ENCODE measurements around the gene CAND2. TPM values are rescaled to one million over a fixed set of nuclear protein-coding genes. Genes with fewer than 3 reads are reported as not detected.

CAND2 gene
- total RNA-seq, 4 donors from 2014 or later = 14.3 to 24.5 (median 18.7) TPM

DNA sequence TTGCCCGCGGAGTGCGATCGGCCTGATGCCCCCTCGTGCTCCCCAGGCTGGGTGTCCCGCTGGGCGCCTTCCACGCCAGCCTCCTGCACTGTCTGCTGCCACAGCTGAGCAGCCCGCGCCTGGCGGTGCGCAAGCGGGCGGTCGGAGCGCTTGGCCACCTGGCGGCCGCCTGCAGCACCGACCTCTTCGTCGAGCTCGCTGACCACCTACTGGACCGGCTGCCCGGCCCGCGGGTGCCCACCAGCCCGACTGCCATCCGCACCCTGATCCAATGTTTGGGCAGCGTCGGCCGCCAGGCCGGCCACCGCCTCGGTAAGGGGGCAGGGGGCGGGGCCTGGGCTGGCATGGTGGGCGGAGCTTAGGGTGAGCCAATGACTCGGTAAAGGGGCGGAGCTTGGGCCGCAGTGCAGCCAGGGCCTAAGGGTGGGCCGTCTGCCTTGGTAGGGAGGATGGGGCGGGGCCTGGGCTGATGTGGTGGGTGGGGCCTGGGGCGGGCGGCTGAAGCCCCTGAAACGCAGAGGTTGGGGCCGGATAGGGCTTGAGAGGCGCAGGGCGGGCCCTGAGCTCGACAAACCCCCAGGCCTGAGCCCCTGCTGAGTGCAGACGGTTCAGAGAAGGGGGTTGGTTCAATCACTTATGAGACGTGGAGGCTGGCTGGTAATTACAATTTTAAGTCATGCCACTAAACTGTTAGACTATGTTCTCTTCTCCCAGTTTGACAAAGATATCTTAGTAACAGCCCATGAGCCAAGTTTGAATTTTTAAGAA lies 13.7 kb downstream of the CAND2 start:
- H3K27me3 ChIP-seq = no peaks in the 10 kb centered on the region
- peaks cover 0 to 53% (median 0%) of the 10 kb centered on the region in 3 donors for H3K36me3 ChIP-seq
- H3K4me3 ChIP-seq = peak overlapping the region; percentile 39 to 77 (median 61)
- H3K4me1 ChIP-seq = peaks cover 0 to 18% (median 3%) of the 10 kb centered on the region in 4 donors
- TF ChIP-seq EP300 (IDR thresholded peaks at IDR 0.05) (peak in 1 of 2 donors; percentile 88), POLR2A (IDR thresholded peaks at IDR 0.05) (peak; percentile 40 to 84)
- TF ChIP-seq, protein P1, sequence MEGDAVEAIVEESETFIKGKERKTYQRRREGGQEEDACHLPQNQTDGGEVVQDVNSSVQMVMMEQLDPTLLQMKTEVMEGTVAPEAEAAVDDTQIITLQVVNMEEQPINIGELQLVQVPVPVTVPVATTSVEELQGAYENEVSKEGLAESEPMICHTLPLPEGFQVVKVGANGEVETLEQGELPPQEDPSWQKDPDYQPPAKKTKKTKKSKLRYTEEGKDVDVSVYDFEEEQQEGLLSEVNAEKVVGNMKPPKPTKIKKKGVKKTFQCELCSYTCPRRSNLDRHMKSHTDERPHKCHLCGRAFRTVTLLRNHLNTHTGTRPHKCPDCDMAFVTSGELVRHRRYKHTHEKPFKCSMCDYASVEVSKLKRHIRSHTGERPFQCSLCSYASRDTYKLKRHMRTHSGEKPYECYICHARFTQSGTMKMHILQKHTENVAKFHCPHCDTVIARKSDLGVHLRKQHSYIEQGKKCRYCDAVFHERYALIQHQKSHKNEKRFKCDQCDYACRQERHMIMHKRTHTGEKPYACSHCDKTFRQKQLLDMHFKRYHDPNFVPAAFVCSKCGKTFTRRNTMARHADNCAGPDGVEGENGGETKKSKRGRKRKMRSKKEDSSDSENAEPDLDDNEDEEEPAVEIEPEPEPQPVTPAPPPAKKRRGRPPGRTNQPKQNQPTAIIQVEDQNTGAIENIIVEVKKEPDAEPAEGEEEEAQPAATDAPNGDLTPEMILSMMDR (IDR thresholded peaks at IDR 0.05) = peak; percentile 67 to 99 (median 91)
- peak overlapping the region; percentile 23 to 90 (median 80) for H3K27ac ChIP-seq
- WGBS, 2 donors = 1 to 2% methylated on average over 20 to 42 of the region's 50 CpGs
- DNase-seq (ENCODE audit: low spot score in 2 of 2) = peak; percentile 97 to 99
- no peaks in the 10 kb centered on the region for H3K9me3 ChIP-seq

DNA sequence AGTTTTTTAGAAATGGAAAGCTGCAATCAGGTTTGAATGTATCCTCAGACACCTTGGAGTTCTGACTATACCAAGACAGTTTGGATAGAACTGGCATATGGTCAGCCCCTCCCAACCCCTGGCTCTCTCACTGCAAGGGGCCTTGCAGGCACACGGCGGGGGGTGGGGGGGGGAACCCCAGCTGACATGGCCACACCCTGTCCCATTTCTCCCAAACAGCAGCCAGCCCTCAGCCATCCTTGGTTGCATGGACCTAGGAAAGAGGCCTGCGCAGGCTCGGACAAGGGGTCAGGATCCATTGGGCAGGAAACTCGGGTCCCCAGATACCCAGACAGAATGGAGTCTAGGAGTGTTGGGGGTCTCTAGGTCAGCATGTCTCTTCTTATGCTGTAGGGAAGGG lies 14.5 kb downstream of the CAND2 start:
- Histone ChIP-seq H3K9me3 (no peaks in the 10 kb centered on the region), H3K4me3 (no peak overlapping the region), H3K36me3 (peaks cover 0 to 55% (median 0%) of the 10 kb centered on the region in 3 donors), H3K27me3 (no peaks in the 10 kb centered on the region), H3K27ac (peak overlapping the region in 3 of 4 donors; percentile 73 to 90 (median 88)), H3K4me1 (peaks cover 0 to 18% (median 3%) of the 10 kb centered on the region in 4 donors)
- no peak for TF ChIP-seq POLR2A (IDR thresholded peaks at IDR 0.05)
- TF ChIP-seq, protein P1 (IDR thresholded peaks at IDR 0.05) = no peak
- TF ChIP-seq EP300 (IDR thresholded peaks at IDR 0.05) = no peak
- 74 to 78% methylated on average over 5 of the region's 5 CpGs for WGBS, 2 donors
- no peak for DNase-seq (ENCODE audit: low spot score in 2 of 2)

DNA sequence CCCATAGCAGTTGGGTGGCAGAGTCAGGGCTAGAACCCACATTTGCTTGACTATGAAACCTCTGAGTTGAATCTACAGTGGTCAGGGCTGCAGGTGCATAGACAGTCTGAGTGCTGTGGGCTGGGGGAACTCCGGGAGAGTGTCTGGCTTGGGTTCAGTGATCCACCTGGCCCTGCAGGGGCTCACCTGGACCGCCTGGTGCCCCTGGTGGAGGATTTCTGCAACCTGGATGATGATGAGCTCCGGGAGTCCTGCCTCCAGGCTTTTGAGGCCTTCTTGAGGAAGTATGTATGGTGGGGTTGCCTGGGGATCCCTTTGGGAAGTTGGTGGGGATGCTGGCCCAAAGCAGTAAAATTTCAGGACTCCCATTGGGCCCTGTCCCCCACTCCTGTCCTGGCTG lies 16.3 kb downstream of the CAND2 start:
- Histone ChIP-seq H3K36me3 (peaks cover 0 to 55% (median 0%) of the 10 kb centered on the region in 3 donors), H3K27me3 (no peaks in the 10 kb centered on the region), H3K4me1 (peaks cover 0 to 18% (median 3%) of the 10 kb centered on the region in 4 donors), H3K4me3 (no peak overlapping the region), H3K9me3 (no peaks in the 10 kb centered on the region), H3K27ac (no peak overlapping the region)
- no peak for DNase-seq (ENCODE audit: low spot score in 2 of 2)
- whole genome bisulfite sequencing, 2 donors = 87 to 90% methylated on average over 3 of the region's 3 CpGs
- TF ChIP-seq POLR2A (IDR thresholded peaks at IDR 0.05) (no peak), EP300 (IDR thresholded peaks at IDR 0.05) (no peak)

DNA sequence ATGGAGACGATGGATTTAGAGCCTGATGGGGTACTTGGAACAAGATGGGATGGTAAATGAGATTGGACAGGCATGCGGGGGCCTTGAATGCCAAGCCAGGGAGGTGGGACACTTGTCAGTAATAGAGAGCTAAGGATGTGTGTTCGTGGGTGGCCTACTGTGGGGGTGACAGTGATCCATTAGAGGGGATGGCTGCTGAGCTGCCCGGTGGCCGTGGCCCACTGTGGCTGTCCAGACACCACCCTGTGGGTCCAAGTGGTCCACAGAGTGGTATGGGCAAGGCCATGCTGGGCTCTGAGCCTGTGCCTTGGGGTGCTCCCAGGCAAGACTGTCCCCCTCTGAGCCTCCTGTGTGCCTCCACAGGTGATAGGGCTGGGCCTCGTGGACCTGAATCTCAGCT lies 17.5 kb downstream of the CAND2 start:
- peaks cover 0 to 61% (median 0%) of the 10 kb centered on the region in 3 donors for H3K36me3 ChIP-seq
- H3K4me1 ChIP-seq = peaks cover 0 to 18% (median 3%) of the 10 kb centered on the region in 4 donors
- no peak for DNase-seq (ENCODE audit: low spot score in 2 of 2)
- H3K4me3 ChIP-seq = no peak overlapping the region
- TF ChIP-seq POLR2A (IDR thresholded peaks at IDR 0.05) (no peak), EP300 (IDR thresholded peaks at IDR 0.05) (no peak)
- TF ChIP-seq, protein P1 (IDR thresholded peaks at IDR 0.05) = no peak
- 92 to 97% methylated on average over 3 to 5 of the region's 6 CpGs for WGBS, 2 donors
- no peaks in the 10 kb centered on the region for H3K9me3 ChIP-seq
- H3K27ac ChIP-seq = no peak overlapping the region
- H3K27me3 ChIP-seq = no peaks in the 10 kb centered on the region

DNA sequence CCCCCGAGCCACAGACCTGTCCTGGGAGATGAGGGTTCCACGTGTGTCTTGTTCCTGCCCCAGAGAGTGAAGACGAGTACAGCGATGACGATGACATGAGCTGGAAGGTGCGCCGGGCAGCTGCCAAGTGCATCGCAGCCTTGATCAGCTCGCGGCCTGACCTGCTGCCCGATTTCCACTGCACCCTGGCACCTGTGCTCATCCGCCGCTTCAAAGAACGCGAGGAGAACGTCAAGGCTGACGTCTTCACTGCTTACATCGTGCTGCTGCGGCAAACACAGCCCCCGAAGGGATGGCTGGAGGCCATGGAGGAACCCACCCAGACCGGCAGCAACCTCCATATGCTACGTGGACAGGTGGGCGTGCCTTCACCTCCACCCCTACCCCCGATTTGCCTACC lies 18.6 kb downstream of the CAND2 start:
- Histone ChIP-seq H3K27ac (no peak overlapping the region), H3K27me3 (no peaks in the 10 kb centered on the region), H3K9me3 (no peaks in the 10 kb centered on the region), H3K4me3 (no peak overlapping the region), H3K4me1 (peaks cover 0 to 9% (median 3%) of the 10 kb centered on the region in 4 donors), H3K36me3 (peaks cover 0 to 71% (median 0%) of the 10 kb centered on the region in 3 donors)
- 91 to 95% methylated on average over 21 to 24 of the region's 24 CpGs for WGBS, 2 donors
- no peak for DNase-seq (ENCODE audit: low spot score in 2 of 2)
- TF ChIP-seq, protein P1 (IDR thresholded peaks at IDR 0.05) = no peak
- no peak for TF ChIP-seq POLR2A (IDR thresholded peaks at IDR 0.05)
- no peak for TF ChIP-seq EP300 (IDR thresholded peaks at IDR 0.05)

Data from tibial nerve (tissue), 4 donors.